HepG2 (cell line): Measurements from ENCODE around the gene PLOD3. TPM values are rescaled to one million over a fixed set of nuclear protein-coding genes. Genes with fewer than 3 reads are reported as not detected.

ENCODE experiments used
- POGK ChIP-seq: sonication (generic); formaldehyde crosslinking; conservative IDR thresholded peaks from 2 replicates; pipeline ENCODE4 v1.8.0; 2022; ENCODE audit warnings: mild to moderate bottlenecking, moderate library complexity, missing genetic modification reagents
- YEATS2 ChIP-seq: sonication (generic); formaldehyde crosslinking; IDR thresholded peaks from 2 replicates; pipeline ENCODE4 v1.4.0; 2020; ENCODE audit warnings: missing genetic modification reagents, borderline replicate concordance
- ZBED4 ChIP-seq: sonication (generic); formaldehyde crosslinking; IDR thresholded peaks from 2 replicates; pipeline ENCODE4 v1.4.0; 2020; ENCODE audit warnings: missing genetic modification reagents, borderline replicate concordance
- ZFP62 ChIP-seq: sonication (generic); formaldehyde crosslinking; IDR thresholded peaks from 2 replicates; pipeline ENCODE4 v1.4.0; 2020; ENCODE audit warnings: missing genetic modification reagents
- ZNF263 ChIP-seq: sonication (generic); formaldehyde crosslinking; IDR thresholded peaks from 2 replicates; pipeline ENCODE4 v1.4.0; 2020; ENCODE audit warnings: missing genetic modification reagents
- ZNF292 ChIP-seq: sonication (generic); formaldehyde crosslinking; IDR thresholded peaks from 2 replicates; pipeline ENCODE4 v1.8.1; 2022; ENCODE audit warnings: mild to moderate bottlenecking, low read depth, missing genetic modification reagents, borderline replicate concordance
- ZNF503 ChIP-seq: sonication (generic); formaldehyde crosslinking; IDR thresholded peaks from 2 replicates; pipeline ENCODE4 v1.4.0; 2020; ENCODE audit warnings: missing genetic modification reagents
- ZNF747 ChIP-seq: sonication (generic); formaldehyde crosslinking; IDR thresholded peaks from 2 replicates; pipeline ENCODE4 v1.8.1; 2023; ENCODE audit warnings: missing genetic modification reagents, mild to moderate bottlenecking, borderline replicate concordance
- ZNF776 ChIP-seq: sonication (generic); formaldehyde crosslinking; IDR thresholded peaks from 2 replicates; pipeline ENCODE4 v1.4.0; 2020; ENCODE audit warnings: mild to moderate bottlenecking, missing genetic modification reagents
- polyA plus RNA-seq, 8 experiments: library from polyadenylated mRNA; depleted of rRNA in 3 of 8; stranded (reverse) in 7 of 8; unstranded in 1 of 8; fragments of >200 nt; fragmentation: Illumina TruSeq in 4 of 8; extraction: Trizol in 4 of 8; gene quantifications; 2 replicates each; pipeline versions ENCODE4 v1.2.1 to v1.2.3, GENCODE V29; 2011 to 2016; ENCODE audit warnings: low read depth in 4 of 8, missing spikeins in 1 of 8, mixed read lengths in 1 of 8; ENCODE audit not compliant: insufficient read depth in 1 of 8
- total RNA-seq, 5 experiments: library from RNA; depleted of rRNA; stranded (reverse); fragments of >200 nt; fragmentation: Illumina TruSeq; extraction: Trizol; gene quantifications; 2 replicates each; pipeline ENCODE4 v1.2.3, GENCODE V29; 2016; ENCODE audit warnings: low read depth in 1 of 5
- TF ChIP-seq, protein P1 (sequence below): sonication (generic); formaldehyde crosslinking; IDR thresholded peaks from 2 replicates; pipeline ENCODE4 v1.4.0; 2020; ENCODE audit warnings: mild to moderate bottlenecking, missing genetic modification reagents

PLOD3 gene
- total and polyA plus RNA-seq, 2 of the 13 experiments (the other 11 are each of a cell fraction or from before 2014, with no cell fraction given), result 65.8 to 67.4 TPM

DNA sequence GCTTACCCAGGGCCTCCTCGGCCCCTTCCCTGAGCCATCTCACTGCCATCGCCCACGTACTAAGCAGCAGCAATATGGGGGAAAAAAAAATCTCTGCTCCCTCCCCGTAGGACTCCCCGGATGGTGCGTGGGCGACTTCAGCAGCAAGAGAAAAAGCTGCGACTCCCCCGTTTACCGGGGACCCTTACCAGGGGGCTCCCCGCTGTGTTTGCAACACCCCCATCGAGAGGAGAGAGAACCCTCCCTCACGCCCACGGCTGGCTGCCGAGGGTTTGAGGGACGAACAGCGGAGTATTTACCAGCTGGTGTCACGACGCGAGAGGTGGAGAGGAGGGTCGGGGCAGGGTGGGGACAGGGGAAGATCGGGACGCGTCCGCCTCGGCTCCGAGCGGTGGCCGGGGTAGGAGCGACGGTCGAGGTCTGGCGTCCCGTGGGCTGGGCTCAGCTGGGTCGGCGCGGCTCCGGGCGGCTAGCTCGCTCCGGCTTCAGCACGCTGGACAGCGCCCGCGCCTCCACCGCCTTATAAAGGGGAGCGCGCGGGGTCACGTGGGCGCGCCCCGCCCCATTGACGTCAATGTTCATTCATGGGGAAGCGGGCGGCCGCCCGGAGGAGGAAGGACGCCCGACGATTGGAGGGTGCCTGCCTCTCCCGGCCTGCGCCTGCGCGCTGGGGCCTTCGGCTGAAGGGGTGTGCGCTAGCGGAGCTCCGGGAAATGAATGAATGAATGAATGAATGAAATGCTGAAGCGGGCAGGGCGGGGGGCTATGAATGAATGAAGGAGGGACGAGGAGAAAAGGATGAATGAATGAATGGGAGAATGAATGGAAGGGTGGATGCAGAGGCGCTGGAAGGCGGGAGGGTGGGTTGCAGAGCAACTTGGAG lies 52.1 kb downstream of the PLOD3 start, which contains the start of gene VGF (continued):
- peak; percentile 97 for TF ChIP-seq POGK (CRISPR knock-in tag)
- TF ChIP-seq ZNF776 (CRISPR knock-in tag), result peak; percentile 98
- peak; percentile 98 for TF ChIP-seq ZBED4 (CRISPR knock-in tag)
- TF ChIP-seq YEATS2 (CRISPR knock-in tag), result peak; percentile 90; the same call in 1 of the 2 replicates
- TF ChIP-seq, protein P1, sequence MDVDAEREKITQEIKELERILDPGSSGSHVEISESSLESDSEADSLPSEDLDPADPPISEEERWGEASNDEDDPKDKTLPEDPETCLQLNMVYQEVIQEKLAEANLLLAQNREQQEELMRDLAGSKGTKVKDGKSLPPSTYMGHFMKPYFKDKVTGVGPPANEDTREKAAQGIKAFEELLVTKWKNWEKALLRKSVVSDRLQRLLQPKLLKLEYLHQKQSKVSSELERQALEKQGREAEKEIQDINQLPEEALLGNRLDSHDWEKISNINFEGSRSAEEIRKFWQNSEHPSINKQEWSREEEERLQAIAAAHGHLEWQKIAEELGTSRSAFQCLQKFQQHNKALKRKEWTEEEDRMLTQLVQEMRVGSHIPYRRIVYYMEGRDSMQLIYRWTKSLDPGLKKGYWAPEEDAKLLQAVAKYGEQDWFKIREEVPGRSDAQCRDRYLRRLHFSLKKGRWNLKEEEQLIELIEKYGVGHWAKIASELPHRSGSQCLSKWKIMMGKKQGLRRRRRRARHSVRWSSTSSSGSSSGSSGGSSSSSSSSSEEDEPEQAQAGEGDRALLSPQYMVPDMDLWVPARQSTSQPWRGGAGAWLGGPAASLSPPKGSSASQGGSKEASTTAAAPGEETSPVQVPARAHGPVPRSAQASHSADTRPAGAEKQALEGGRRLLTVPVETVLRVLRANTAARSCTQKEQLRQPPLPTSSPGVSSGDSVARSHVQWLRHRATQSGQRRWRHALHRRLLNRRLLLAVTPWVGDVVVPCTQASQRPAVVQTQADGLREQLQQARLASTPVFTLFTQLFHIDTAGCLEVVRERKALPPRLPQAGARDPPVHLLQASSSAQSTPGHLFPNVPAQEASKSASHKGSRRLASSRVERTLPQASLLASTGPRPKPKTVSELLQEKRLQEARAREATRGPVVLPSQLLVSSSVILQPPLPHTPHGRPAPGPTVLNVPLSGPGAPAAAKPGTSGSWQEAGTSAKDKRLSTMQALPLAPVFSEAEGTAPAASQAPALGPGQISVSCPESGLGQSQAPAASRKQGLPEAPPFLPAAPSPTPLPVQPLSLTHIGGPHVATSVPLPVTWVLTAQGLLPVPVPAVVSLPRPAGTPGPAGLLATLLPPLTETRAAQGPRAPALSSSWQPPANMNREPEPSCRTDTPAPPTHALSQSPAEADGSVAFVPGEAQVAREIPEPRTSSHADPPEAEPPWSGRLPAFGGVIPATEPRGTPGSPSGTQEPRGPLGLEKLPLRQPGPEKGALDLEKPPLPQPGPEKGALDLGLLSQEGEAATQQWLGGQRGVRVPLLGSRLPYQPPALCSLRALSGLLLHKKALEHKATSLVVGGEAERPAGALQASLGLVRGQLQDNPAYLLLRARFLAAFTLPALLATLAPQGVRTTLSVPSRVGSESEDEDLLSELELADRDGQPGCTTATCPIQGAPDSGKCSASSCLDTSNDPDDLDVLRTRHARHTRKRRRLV (CRISPR knock-in tag), result peak; percentile 94
- peak; percentile 84 for TF ChIP-seq ZNF263
- peak; percentile 98 for TF ChIP-seq ZNF747 (CRISPR knock-in tag)
- TF ChIP-seq ZFP62 (CRISPR knock-in tag), result no peak
- peak; percentile 91 for TF ChIP-seq ZNF503 (CRISPR knock-in tag)
- TF ChIP-seq ZNF292 (CRISPR knock-in tag), result no peak
